Ramos (cell line): ENCODE measurements around the gene MPC1.
"Not testable (repeated sequence)": the region's sequence is repeated elsewhere in the genome, so short reads cannot be mapped to it uniquely, and the experiment has no call there.

Experiments
- in situ Hi-C: fragments of 300-500 bp; cut with MboI; formaldehyde crosslinking; loops from one replicate; pipeline ENCODE4 v1.14.3; 2022; ENCODE audit warnings: low sequenced_read_pairs; ENCODE audit not compliant: unreplicated experiment

The MPC1 gene

DNA sequence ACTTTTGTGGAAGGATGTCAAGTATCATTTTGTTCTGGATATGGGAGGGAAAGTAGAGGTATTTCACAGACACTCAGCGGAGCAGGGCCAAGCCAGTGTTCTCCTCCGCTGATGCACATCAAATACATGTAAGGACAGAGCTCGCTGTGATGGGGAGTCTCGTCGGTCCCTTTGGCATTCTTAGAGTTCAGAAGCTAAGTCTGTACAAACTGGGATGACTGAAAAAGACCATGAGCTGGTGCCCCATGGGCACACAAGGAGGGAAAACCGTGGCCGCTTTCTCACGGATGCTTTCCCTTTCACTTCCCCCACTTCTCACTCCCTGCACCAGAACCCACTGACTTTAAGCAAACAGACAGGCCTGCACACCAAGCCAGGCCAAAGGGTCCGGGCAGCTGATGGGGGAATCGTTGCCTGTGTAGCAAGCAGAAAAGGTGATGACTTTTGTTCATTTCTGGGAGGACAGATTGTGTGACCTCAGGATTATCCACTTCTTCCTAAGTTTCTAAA, 27.7 kb upstream of the MPC1 start:
- in situ Hi-C loops = loop anchor here (25.0 kb wide), 1 partner anchor 523 kb away; no protein-coding TSS in a partner anchor

GRCh38 chr6:166408936-166409755, 26.4 kb upstream of the MPC1 start:
- in situ Hi-C loops = loop anchor here (25.0 kb wide), 1 partner anchor 522 kb away; no protein-coding TSS in a partner anchor

- in situ Hi-C loops = loop anchor here (25.0 kb wide), 1 partner anchor 519 kb away; no protein-coding TSS in a partner anchor
These were observed 23.5 kb upstream of the MPC1 start for GRCh38 chr6:166406197-166406596.

- in situ Hi-C loops = loop anchor here (25.0 kb wide), 1 partner anchor 518 kb away; no protein-coding TSS in a partner anchor
These were observed 22.6 kb upstream of the MPC1 start for GRCh38 chr6:166405386-166405785.

GRCh38 chr6:166402582-166403277, 20.0 kb upstream of the MPC1 start:
- in situ Hi-C loops = loop anchor here (25.0 kb wide), 1 partner anchor 515 kb away; no protein-coding TSS in a partner anchor

GRCh38 chr6:166400649-166401250, 18.0 kb upstream of the MPC1 start:
- in situ Hi-C loops = loop anchor here (25.0 kb wide), 1 partner anchor 513 kb away; no protein-coding TSS in a partner anchor

GRCh38 chr6:166400181-166400580, 17.4 kb upstream of the MPC1 start:
- in situ Hi-C loops = loop anchor here (25.0 kb wide), 1 partner anchor 513 kb away; no protein-coding TSS in a partner anchor

GRCh38 chr6:166398348-166398747, 15.6 kb upstream of the MPC1 start:
- in situ Hi-C loops = loop anchor here (5.0 kb wide), 2 partner anchors 81 to 126 kb away; no protein-coding TSS in a partner anchor

DNA sequence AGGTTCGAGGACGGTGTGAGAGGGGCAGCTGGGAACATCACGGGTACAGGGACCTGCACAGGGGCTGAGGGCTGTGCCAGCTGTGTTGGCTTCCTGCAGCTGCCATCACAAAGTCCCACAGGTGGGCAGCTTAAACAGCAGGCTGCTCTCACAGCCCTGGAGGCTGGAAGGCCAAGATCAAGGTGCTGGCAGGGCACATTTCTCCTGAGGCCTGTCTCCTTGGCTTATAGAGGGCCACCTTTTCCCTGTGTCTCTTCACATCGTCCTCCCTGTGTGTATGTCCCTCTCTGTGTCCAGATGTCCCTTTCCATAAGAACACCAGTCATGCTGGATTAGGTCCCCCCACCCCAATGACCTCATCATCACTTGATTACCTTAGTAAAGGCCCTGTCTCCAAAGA, 15.1 kb upstream of the MPC1 start:
- in situ Hi-C loops = loop anchor here (5.0 kb wide), 2 partner anchors 81 to 126 kb away; no protein-coding TSS in a partner anchor

DNA sequence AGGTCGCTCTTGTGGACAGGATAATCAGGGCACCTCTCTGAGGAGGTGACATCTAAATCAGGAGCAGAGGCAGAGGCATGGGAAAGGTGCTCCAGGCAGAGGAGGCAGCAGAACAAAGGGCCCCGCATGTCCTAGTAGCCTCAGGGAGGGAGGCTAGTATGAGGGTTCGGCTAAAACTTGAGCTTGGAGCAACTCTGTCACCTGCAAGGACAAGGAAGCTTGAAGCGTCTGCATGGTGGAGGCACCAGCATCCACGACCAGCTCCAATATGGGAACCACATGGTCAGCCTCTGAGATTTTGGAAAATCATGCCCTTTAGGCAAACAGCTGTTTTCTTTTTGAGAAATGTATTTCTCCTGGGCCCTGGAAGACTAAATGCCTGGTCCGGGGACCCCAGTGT, 13.0 kb upstream of the MPC1 start:
- in situ Hi-C loops = loop anchor here (5.0 kb wide), 2 partner anchors 78 to 123 kb away; no protein-coding TSS in a partner anchor

DNA sequence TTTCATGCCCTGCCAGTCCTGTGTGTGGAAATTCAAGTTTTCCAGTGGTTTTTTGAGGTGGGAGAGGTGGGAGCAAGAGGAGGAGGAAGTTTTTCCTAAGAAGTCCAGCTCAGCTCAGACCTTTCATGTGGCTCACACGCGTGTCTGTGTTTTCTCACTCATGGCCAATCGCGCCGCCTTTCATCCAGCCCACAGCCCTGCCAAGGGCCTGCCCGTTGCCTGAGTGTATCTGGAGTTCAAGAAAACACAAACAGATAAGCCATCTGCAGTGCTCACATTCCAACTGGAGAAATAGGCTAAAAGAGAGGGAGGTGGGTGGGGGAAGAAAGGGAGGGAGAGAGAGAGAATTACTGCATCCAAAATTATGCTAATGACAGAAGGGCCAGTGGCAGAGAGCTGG, 12.6 kb upstream of the MPC1 start:
- in situ Hi-C loops = loop anchor here (5.0 kb wide), 2 partner anchors 78 to 123 kb away; no protein-coding TSS in a partner anchor

DNA sequence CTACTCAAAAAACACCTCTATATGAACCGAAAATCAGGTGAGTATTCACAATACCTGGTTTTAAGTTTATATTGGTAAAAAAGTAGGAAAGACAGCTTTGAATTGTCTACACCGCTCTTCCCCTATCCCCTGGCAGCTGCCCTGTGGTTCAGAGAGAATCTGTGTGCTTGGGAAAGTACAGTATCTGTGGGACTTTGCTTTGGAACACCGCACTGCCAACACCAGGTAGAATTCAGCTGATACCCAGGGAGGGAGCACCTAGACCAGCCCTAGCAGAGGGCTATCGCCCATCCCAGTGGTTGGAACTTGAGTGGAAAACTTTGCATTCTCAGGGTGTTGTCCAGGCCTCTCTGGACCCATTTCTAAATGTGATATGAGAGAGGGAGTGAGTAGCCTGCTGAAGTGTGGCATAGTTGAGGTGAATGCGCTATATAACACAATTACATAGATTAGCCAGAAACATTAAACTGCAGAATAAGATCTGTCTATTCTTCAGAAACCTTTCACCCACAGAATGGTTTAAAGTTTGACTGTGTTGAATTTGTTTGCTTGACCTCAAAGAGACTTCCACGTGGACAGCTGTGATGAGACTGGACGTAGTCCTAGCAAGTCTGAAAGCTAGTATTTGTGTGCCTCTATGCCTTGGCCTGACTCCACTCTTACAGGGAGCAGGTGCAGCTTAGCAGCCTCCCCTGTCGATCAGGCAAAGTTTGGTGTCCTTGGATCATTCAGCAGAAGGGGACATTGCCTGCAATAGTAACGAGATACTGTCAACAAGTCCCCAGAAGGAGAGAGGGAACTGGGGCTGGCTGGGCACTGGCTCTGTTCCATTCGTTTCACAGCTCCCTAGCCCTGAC, 11.5 kb upstream of the MPC1 start:
- in situ Hi-C loops = no loop called here

DNA sequence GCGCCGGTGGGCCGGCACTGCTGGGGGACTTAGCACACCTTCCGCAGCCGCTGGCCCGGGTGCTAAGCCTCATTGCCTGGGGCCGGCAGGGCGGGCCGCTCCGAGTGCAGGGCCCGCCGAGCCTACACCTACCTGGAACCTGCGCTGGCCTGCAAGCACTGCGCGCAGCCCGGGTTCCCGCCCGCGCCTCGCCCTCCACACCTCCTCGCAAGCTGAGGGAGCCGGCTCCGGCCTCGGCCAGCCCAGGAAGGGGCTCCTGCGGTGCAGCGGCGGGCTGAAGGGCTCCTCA, 10.7 kb upstream of the MPC1 start:
- in situ Hi-C loops = no loop called here

GRCh38 chr6:166392755-166393534, 10.2 kb upstream of the MPC1 start:
- in situ Hi-C loops = not testable (repeated sequence)

DNA sequence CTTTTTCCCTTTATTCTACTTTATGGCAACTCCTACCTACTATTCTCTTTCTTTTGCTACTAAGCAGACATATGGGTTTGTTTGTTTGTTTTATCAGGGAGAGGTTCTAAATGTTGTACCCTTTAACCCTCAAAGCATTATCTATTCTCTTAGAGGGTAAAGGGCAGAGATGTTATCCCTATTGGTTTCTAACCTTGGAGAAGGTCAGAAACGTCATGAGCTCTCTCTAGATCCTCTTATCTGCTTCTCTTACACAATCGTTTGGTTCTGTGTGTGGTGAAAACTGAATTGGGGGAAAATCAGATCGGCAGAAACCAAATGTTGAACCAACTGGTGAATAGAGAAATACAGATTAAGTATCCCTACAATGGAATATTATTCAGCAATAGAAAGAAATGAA, 6.4 kb upstream of the MPC1 start:
- in situ Hi-C loops = no loop called here

- in situ Hi-C loops = no loop called here
These were observed 5.7 kb upstream of the MPC1 start for GRCh38 chr6:166388290-166389004.

GRCh38 chr6:166387642-166388289, 5.0 kb upstream of the MPC1 start:
- in situ Hi-C loops = no loop called here

DNA sequence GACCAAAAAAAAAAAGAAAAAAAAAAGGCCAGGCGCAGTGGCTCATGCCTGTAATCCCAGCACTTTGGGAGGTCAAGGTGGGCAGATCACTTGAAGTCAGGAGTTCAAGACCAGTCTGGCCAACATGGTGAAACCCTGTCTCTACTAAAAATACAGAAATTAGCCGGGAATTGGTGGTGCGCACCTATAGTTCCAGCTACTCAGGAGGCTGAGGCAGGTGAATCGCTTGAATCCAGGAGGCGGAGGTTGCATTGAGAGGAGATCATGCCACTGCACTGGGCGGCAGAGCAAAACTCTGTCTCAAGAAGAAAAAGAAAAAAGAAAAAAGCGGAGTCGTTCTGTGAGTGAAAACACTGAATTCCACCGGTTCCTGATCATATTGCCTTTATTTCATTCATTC, 4.4 kb upstream of the MPC1 start:
- in situ Hi-C loops = not testable (repeated sequence)
